ENCODE measurements around the gene HNRNPLL. TPM values are rescaled to one million over a fixed set of nuclear protein-coding genes. Genes with fewer than 3 reads are reported as not detected.

Gene HNRNPLL
- total RNA-seq, 2 experiments from 2014 or later, result 7.6 to 47.9 TPM

DNA sequence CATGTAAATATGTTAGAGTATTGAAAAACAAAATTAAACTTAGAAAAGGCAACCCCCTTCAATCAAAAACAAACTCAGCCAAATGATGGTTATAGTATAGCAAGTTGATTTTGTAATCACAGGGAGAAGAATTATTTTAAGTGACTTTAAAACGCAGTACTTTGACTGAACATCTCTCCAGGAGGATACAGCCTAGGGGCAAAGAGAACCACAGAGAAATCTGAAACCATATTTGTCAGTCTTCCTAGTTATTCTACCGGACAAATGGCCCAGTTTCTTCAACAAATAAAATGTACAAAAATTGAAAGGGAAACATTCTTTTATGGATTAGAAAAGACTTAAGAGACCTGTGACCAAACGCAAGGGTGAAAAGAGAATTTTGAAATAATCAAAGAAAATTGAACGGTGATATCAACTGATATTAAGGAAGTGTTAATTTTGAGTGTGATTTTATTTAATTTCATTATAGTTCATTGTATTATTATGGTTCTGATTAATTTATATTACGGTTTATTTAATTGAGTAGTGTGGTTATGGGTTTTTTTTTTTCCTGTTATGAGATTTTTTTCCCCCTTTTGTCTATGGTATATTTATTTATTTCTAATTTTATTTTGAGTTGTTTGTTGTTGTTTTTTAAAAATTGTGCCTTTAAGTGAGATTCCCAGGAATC, 75.3 kb downstream of the HNRNPLL start:
- BruUV-seq (replicated peaks), result no TSS peak
- intact Hi-C loops (cut with micrococcal nuclease; ENCODE audit: unreplicated experiment), result loop anchor here (10.0 kb wide), 1 partner anchor 597 kb away; the partner anchor contains the start of gene SOS1
- Histone ChIP-seq H3K36me3 (ENCODE audit: insufficient read depth, low read length) (no peaks in the 10 kb centered on the region), H3K4me3 (ENCODE audit: low read depth, low read length, poor library complexity, severe bottlenecking) (peak overlapping the region; percentile 44), H3K79me2 (ENCODE audit: insufficient read depth, low read depth, low read length) (no peaks in the 10 kb centered on the region), H3K9me3 (ENCODE audit: low read length) (no peaks in the 10 kb centered on the region), H4K20me1 (ENCODE audit: insufficient read depth, low read length) (no peaks in the 10 kb centered on the region), H3K4me2 (ENCODE audit: low read length) (peak overlapping the region; percentile 74), H3K27ac (ENCODE audit: low read depth, low read length, poor library complexity, severe bottlenecking) (peak overlapping the region; percentile 84), H2AFZ (ENCODE audit: low read length) (peak overlapping the region; percentile 95), H3K4me1 (ENCODE audit: insufficient read depth, low read length, poor library complexity, severe bottlenecking) (peaks cover 82% of the 10 kb centered on the region), H3K9me2 (ENCODE audit: insufficient read depth, low read length) (no peaks in the 10 kb centered on the region)
- no peak for DNase-seq (ENCODE audit: low spot score)
- TF ChIP-seq, protein P1, sequence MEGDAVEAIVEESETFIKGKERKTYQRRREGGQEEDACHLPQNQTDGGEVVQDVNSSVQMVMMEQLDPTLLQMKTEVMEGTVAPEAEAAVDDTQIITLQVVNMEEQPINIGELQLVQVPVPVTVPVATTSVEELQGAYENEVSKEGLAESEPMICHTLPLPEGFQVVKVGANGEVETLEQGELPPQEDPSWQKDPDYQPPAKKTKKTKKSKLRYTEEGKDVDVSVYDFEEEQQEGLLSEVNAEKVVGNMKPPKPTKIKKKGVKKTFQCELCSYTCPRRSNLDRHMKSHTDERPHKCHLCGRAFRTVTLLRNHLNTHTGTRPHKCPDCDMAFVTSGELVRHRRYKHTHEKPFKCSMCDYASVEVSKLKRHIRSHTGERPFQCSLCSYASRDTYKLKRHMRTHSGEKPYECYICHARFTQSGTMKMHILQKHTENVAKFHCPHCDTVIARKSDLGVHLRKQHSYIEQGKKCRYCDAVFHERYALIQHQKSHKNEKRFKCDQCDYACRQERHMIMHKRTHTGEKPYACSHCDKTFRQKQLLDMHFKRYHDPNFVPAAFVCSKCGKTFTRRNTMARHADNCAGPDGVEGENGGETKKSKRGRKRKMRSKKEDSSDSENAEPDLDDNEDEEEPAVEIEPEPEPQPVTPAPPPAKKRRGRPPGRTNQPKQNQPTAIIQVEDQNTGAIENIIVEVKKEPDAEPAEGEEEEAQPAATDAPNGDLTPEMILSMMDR (conservative IDR thresholded peaks at IDR 0.05; ENCODE audit: low read length), result no peak
- no peak for TF ChIP-seq EZH2phosphoT487 (IDR thresholded peaks at IDR 0.05; ENCODE audit: borderline replicate concordance, low read depth, low read length)
- POLR2A ChIA-PET, result interaction anchor here (0.5 to 1.0 kb wide), 8 partner anchors 36 to 1652 kb away, joined by 3 to 5 read pairs (median 3); partner anchors contain the start of gene SRSF7
- CTCF ChIA-PET (ENCODE audit: unreplicated experiment), result no interaction called here

DNA sequence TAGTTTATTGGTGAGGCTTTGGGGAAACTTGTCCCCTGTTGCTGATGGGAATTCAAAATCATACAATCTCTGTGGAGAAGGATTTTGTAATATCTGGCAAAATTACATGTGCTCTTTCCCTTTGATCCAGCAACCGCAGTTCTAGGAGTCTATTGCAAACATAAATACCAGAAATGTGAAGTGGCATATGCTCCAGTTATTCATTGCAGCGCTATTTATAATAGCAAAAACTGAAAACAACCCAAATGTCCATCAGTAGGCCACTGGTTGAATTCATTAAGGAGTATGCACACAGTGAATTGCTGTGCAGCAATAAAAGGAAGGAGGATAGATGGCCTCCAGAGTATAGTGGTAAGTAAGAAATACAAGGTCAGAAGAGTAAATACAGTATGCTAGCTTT, 76.5 kb downstream of the HNRNPLL start:
- CTCF ChIA-PET (ENCODE audit: unreplicated experiment), result no interaction called here
- no peaks in the 10 kb centered on the region for H3K79me2 ChIP-seq (ENCODE audit: insufficient read depth, low read depth, low read length)
- DNase-seq (ENCODE audit: low spot score), result no peak
- H3K4me3 ChIP-seq (ENCODE audit: low read depth, low read length, poor library complexity, severe bottlenecking), result no peak overlapping the region
- no peaks in the 10 kb centered on the region for H3K9me2 ChIP-seq (ENCODE audit: insufficient read depth, low read length)
- no peaks in the 10 kb centered on the region for H4K20me1 ChIP-seq (ENCODE audit: insufficient read depth, low read length)
- peak overlapping the region; percentile 92 for H3K4me2 ChIP-seq (ENCODE audit: low read length)
- BruUV-seq (replicated peaks), result no TSS peak
- H3K4me1 ChIP-seq (ENCODE audit: insufficient read depth, low read length, poor library complexity, severe bottlenecking), result peaks cover 75% of the 10 kb centered on the region
- intact Hi-C loops (cut with micrococcal nuclease; ENCODE audit: unreplicated experiment), result loop anchor here (10.0 kb wide), 1 partner anchor 599 kb away; the partner anchor contains the start of gene SOS1
- H3K27ac ChIP-seq (ENCODE audit: low read depth, low read length, poor library complexity, severe bottlenecking), result peak overlapping the region; percentile 84
- no peaks in the 10 kb centered on the region for H3K9me3 ChIP-seq (ENCODE audit: low read length)
- H2AFZ ChIP-seq (ENCODE audit: low read length), result peak overlapping the region; percentile 28; the same call in 1 of the 2 replicates
- TF ChIP-seq, protein P1 (conservative IDR thresholded peaks at IDR 0.05; ENCODE audit: low read length), result no peak
- TF ChIP-seq EZH2phosphoT487 (IDR thresholded peaks at IDR 0.05; ENCODE audit: borderline replicate concordance, low read depth, low read length), result no peak
- H3K36me3 ChIP-seq (ENCODE audit: insufficient read depth, low read length), result no peaks in the 10 kb centered on the region
- POLR2A ChIA-PET, result no interaction called here

DNA sequence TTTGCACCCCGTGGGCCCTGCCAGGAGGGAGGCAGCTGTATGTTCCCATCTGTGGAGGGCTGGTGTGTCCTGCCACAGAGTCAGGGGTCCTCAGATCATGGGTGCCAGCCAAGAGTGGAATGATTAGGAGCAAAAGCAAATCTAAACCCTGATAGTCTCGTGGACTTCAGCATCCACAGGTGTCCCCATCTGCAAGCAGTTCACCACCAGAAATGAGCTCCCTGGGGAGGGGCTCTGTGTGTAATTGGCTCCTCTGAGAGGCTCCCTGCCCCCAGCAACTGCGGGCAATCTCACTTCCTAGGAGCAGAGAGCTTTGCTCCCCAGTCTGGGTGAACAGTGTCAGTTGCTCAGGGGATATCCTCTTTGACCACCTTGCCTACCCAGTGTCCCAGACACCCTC, 78.1 kb downstream of the HNRNPLL start:
- H4K20me1 ChIP-seq (ENCODE audit: insufficient read depth, low read length), result no peaks in the 10 kb centered on the region
- ChIA-PET CTCF (ENCODE audit: unreplicated experiment) (interaction anchor here (0.8 to 1.5 kb wide), 3 partner anchors 9 to 59 kb away, joined by 3 to 14 read pairs (median 3); no protein-coding TSS in a partner anchor), POLR2A (interaction anchor here (0.6 to 3.3 kb wide), 11 partner anchors 8 to 1205 kb away, joined by 3 to 44 read pairs (median 3); partner anchors contain the start of gene SRSF7)
- H3K4me3 ChIP-seq (ENCODE audit: low read depth, low read length, poor library complexity, severe bottlenecking), result peak overlapping the region; percentile 56
- peak overlapping the region; percentile 84 for H3K27ac ChIP-seq (ENCODE audit: low read depth, low read length, poor library complexity, severe bottlenecking)
- peak; percentile 91 for DNase-seq (ENCODE audit: low spot score)
- H3K4me2 ChIP-seq (ENCODE audit: low read length), result peak overlapping the region; percentile 92
- no peaks in the 10 kb centered on the region for H3K9me3 ChIP-seq (ENCODE audit: low read length)
- intact Hi-C loops (cut with micrococcal nuclease; ENCODE audit: unreplicated experiment), result loop anchor here (5.0 to 10.0 kb wide), 2 partner anchors 117 to 600 kb away; partner anchors contain the start of gene SOS1
- peaks cover 66% of the 10 kb centered on the region for H3K4me1 ChIP-seq (ENCODE audit: insufficient read depth, low read length, poor library complexity, severe bottlenecking)
- TF ChIP-seq, protein P1 (conservative IDR thresholded peaks at IDR 0.05; ENCODE audit: low read length), result no peak
- TF ChIP-seq EZH2phosphoT487 (IDR thresholded peaks at IDR 0.05; ENCODE audit: borderline replicate concordance, low read depth, low read length), result no peak
- H3K9me2 ChIP-seq (ENCODE audit: insufficient read depth, low read length), result no peaks in the 10 kb centered on the region
- H3K79me2 ChIP-seq (ENCODE audit: insufficient read depth, low read depth, low read length), result no peaks in the 10 kb centered on the region
- H3K36me3 ChIP-seq (ENCODE audit: insufficient read depth, low read length), result no peaks in the 10 kb centered on the region
- peak overlapping the region; percentile 62 for H2AFZ ChIP-seq (ENCODE audit: low read length)
- no TSS peak for BruUV-seq (replicated peaks)
